CD14-positive monocyte (primary cell): Measurements from ENCODE around the gene CTU1. TPM values are rescaled to one million over a fixed set of nuclear protein-coding genes. Genes with fewer than 3 reads are reported as not detected.

Source experiments
- DNase-seq, 3 donors: peaks; one replicate each; pipeline ENCODE4 v3.0.0-alpha.2; 2011 to 2022
- H2AFZ ChIP-seq: 2 replicates; pipeline ENCODE4 v1.6.0; 2012; ENCODE audit warnings: mild to moderate bottlenecking, low read depth, low read length, inconsistent platforms; ENCODE audit not compliant: insufficient read depth, poor library complexity, severe bottlenecking
- H3K27ac ChIP-seq, 2 donors: 1 replicate in 1 of 2; 2 replicates in 1 of 2; pipeline ENCODE4 v1.5.1; 2012 to 2013; ENCODE audit warnings: low read length in 2 of 2, control low read depth in 1 of 2, inconsistent platforms in 1 of 2, low read depth in 1 of 2, mild to moderate bottlenecking in 1 of 2
- H3K27me3 ChIP-seq, 2 donors: one replicate each; pipeline versions ENCODE4 v1.6.0 to v1.6.1; 2011 to 2013; ENCODE audit warnings: low read length in 2 of 2; ENCODE audit not compliant: control insufficient read depth in 2 of 2, insufficient read depth in 2 of 2
- H3K36me3 ChIP-seq, 2 donors: replicated peaks in 1 of 2; 1 replicate in 1 of 2; 2 replicates in 1 of 2; pipeline versions ENCODE4 v1.5.1 to v1.6.1; 2012 to 2013; ENCODE audit warnings: low read length in 2 of 2, control low read depth in 1 of 2, inconsistent platforms in 1 of 2, mild to moderate bottlenecking in 1 of 2; ENCODE audit not compliant: insufficient read depth in 2 of 2, control insufficient read depth in 1 of 2
- H3K4me1 ChIP-seq, 2 donors: 1 replicate in 1 of 2; 2 replicates in 1 of 2; pipeline versions ENCODE4 v1.5.1 to v1.6.1; 2012 to 2013; ENCODE audit warnings: low read length in 2 of 2, control low read depth in 1 of 2, inconsistent platforms in 1 of 2, mild to moderate bottlenecking in 1 of 2, moderate library complexity in 1 of 2; ENCODE audit not compliant: insufficient read depth in 2 of 2, control insufficient read depth in 1 of 2
- H3K4me2 ChIP-seq: replicated peaks from 2 replicates; pipeline ENCODE3; 2012; ENCODE audit warnings: low read length, moderate library complexity, mild to moderate bottlenecking; ENCODE audit not compliant: poor library complexity, severe bottlenecking; ENCODE audit errors: extremely low read depth
- H3K4me3 ChIP-seq, 3 experiments: fragments of 200-600 bp in 1 of 3; sonication (generic) in 1 of 3; replicated peaks in 1 of 3; 1 replicate in 2 of 3; 2 replicates in 1 of 3; pipeline ENCODE4 v1.5.1; 2011 to 2013; ENCODE audit warnings: low read length in 3 of 3, mild to moderate bottlenecking in 3 of 3, control low read depth in 2 of 3, low read depth in 2 of 3, inconsistent platforms in 1 of 3, moderate library complexity in 1 of 3
- H3K79me2 ChIP-seq: 2 replicates; pipeline ENCODE4 v1.6.0; 2012; ENCODE audit warnings: mild to moderate bottlenecking, control low read depth, inconsistent platforms, low read length, moderate library complexity; ENCODE audit not compliant: insufficient read depth
- H3K9ac ChIP-seq: 2 replicates; pipeline ENCODE4 v1.6.0; 2017; ENCODE audit warnings: low read length, mild to moderate bottlenecking; ENCODE audit not compliant: insufficient read depth, poor library complexity, severe bottlenecking
- H3K9me3 ChIP-seq, 2 donors: replicated peaks in 1 of 2; 1 replicate in 1 of 2; 2 replicates in 1 of 2; pipeline versions ENCODE4 v1.5.1 to v1.6.1; 2012 to 2013; ENCODE audit warnings: low read length in 2 of 2, control low read depth in 1 of 2; ENCODE audit not compliant: control insufficient read depth in 1 of 2, insufficient read depth in 1 of 2
- H4K20me1 ChIP-seq: 2 replicates; pipeline ENCODE4 v1.6.0; 2012; ENCODE audit warnings: mild to moderate bottlenecking, low read length, control low read depth, moderate library complexity; ENCODE audit not compliant: insufficient read depth
- H3K27ac Mint-ChIP-seq, 7 donors: one replicate each; pipeline ENCODE4 v1.8.0; 2020; ENCODE audit warnings: mild to moderate bottlenecking in 7 of 7, mixed read lengths in 7 of 7, moderate library complexity in 6 of 7, inconsistent platforms in 2 of 7
- H3K27me3 Mint-ChIP-seq, 3 donors: one replicate each; pipeline ENCODE4 v1.8.0; 2021 to 2022; ENCODE audit warnings: low read depth in 3 of 3, mild to moderate bottlenecking in 3 of 3, mixed read lengths in 3 of 3, moderate library complexity in 3 of 3, inconsistent platforms in 1 of 3
- H3K36me3 Mint-ChIP-seq, 2 donors: one replicate each; pipeline ENCODE4 v1.8.0; 2020; ENCODE audit warnings: mixed read lengths in 2 of 2, inconsistent platforms in 1 of 2, mild to moderate bottlenecking in 1 of 2
- H3K4me1 Mint-ChIP-seq: one replicate; pipeline ENCODE4 v1.8.0; 2020; ENCODE audit warnings: mild to moderate bottlenecking, mixed read lengths
- H3K4me3 Mint-ChIP-seq, 2 donors: one replicate each; pipeline ENCODE4 v1.8.0; 2020; ENCODE audit warnings: mild to moderate bottlenecking in 2 of 2, mixed read lengths in 2 of 2, moderate library complexity in 1 of 2
- H3K9me3 Mint-ChIP-seq, 7 donors: one replicate each; pipeline ENCODE4 v1.8.0; 2020 to 2022; ENCODE audit warnings: mixed read lengths in 7 of 7, mild to moderate bottlenecking in 6 of 7, moderate library complexity in 6 of 7, inconsistent platforms in 2 of 7
- WGBS: methylation state at CpG from one replicate; pipeline ENCODE4 v1.1.5; 2013; ENCODE audit warnings: missing lambda C conversion rate; ENCODE audit not compliant: insufficient coverage; 5-methylcytosine and 5-hydroxymethylcytosine counted together
- intact Hi-C, 2 donors: fragments of 100-400 bp; cut with micrococcal nuclease; formaldehyde crosslinking; loops; one replicate each; pipeline versions ENCODE4 v1.15.0 to v1.15.1; 2023
- polyA plus RNA-seq, 3 donors: library from polyadenylated mRNA; depleted of rRNA in 1 of 3; unstranded in 2 of 3; stranded (reverse) in 1 of 3; fragments of 300-500 nt in 2 of 3; fragments of >200 nt in 1 of 3; fragmentation: Illumina TruSeq in 2 of 3; gene quantifications; 1 replicate in 2 of 3; 2 replicates in 1 of 3; pipeline ENCODE4 v1.2.3, GENCODE V29; 2012 to 2021
- TF ChIP-seq, protein P1 (sequence below): fragments of 200-600 bp; IDR thresholded peaks from one replicate; pipeline ENCODE4 v1.8.0; 2022; ENCODE audit warnings: antibody characterized with exemption, mild to moderate bottlenecking

The CTU1 gene
- polyA plus RNA-seq, 3 donors, result 0.75 to 3.0 (median 2.9) TPM

DNA sequence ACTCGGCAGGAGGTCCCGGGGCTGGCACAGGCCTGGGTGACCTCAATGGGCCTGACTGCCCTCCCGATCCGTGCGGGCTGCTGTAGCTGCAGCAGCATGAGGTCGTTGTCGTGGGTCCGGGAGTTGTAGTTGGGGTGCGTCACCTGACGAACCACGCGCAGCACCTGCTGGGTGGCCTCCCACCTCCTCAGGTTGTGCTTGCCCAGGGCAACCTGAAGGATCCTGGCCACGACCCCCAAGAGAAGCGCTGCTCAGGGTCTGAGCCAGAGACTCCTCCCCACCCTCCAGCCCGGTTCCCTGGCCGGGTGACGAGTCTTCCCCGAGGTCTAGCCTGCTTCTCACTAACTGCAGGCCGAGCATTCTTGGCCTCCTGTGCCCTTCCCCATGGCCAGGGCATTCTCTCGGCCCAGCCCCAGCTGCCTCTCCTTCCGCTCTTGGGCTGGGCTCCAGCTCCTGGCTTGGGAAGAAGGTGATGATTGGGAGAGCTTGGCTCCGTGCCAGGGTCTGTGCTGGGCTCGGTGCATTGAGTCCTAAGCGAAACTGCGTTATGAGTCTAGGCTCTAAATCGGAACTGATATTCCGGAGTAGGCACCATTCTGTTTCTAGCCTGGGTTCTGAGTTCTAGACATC is 28.6 kb downstream of the CTU1 start:
- no peaks in the 10 kb centered on the region for H3K4me1 ChIP-seq
- Mint-ChIP-seq H3K27ac (no peak overlapping the region), H3K36me3 (no peaks in the 10 kb centered on the region), H3K4me1 (no peaks in the 10 kb centered on the region), H3K4me3 (no peak overlapping the region), H3K27me3 (peaks cover 10 to 30% (median 21%) of the 10 kb centered on the region in 3 donors), H3K9me3 (peaks cover 0 to 3% (median under 1%) of the 10 kb centered on the region in 7 donors)
- intact Hi-C loops, result no loop called here
- no peaks in the 10 kb centered on the region for H3K9me3 ChIP-seq
- TF ChIP-seq, protein P1, sequence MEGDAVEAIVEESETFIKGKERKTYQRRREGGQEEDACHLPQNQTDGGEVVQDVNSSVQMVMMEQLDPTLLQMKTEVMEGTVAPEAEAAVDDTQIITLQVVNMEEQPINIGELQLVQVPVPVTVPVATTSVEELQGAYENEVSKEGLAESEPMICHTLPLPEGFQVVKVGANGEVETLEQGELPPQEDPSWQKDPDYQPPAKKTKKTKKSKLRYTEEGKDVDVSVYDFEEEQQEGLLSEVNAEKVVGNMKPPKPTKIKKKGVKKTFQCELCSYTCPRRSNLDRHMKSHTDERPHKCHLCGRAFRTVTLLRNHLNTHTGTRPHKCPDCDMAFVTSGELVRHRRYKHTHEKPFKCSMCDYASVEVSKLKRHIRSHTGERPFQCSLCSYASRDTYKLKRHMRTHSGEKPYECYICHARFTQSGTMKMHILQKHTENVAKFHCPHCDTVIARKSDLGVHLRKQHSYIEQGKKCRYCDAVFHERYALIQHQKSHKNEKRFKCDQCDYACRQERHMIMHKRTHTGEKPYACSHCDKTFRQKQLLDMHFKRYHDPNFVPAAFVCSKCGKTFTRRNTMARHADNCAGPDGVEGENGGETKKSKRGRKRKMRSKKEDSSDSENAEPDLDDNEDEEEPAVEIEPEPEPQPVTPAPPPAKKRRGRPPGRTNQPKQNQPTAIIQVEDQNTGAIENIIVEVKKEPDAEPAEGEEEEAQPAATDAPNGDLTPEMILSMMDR, result no peak
- WGBS, result 96% methylated on average over 24 of the region's 27 CpGs
- no peak overlapping the region for H2AFZ ChIP-seq
- H3K79me2 ChIP-seq, result no peaks in the 10 kb centered on the region
- H3K9ac ChIP-seq, result no peak overlapping the region
- no peak overlapping the region for H3K27ac ChIP-seq
- no peaks in the 10 kb centered on the region for H3K27me3 ChIP-seq
- H3K4me2 ChIP-seq, result no peak overlapping the region
- H3K36me3 ChIP-seq, result no peaks in the 10 kb centered on the region
- no peak for DNase-seq
- H4K20me1 ChIP-seq, result no peaks in the 10 kb centered on the region
- H3K4me3 ChIP-seq, result no peak overlapping the region

DNA sequence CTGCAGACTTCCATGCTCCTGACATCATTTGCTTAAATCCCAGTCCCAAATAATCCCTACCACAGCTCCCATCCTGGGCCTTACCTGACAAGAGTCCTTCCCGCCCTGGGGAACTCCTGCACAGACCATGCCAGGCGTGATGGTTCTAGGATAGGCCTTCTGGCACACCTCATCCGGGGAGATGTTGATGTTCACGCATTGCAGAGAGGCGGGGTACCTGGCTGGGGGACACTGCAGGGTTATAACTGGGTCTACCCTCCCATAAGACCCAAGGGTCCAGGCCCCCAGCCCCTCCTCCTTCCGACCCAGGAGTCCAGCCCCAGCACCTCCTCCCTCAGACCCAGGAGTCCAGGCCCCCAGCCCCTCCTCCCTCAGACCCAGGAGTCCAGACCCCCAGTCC is 29.5 kb downstream of the CTU1 start:
- no peaks in the 10 kb centered on the region for H3K4me1 Mint-ChIP-seq
- H3K4me3 Mint-ChIP-seq, result no peak overlapping the region
- Histone ChIP-seq H2AFZ (no peak overlapping the region), H3K4me3 (no peak overlapping the region), H3K9ac (no peak overlapping the region), H3K4me1 (no peaks in the 10 kb centered on the region), H3K4me2 (no peak overlapping the region), H3K27ac (no peak overlapping the region), H3K79me2 (no peaks in the 10 kb centered on the region), H3K27me3 (no peaks in the 10 kb centered on the region), H3K36me3 (no peaks in the 10 kb centered on the region), H3K9me3 (peaks cover 0 to 5% of the 10 kb centered on the region in 2 donors), H4K20me1 (no peaks in the 10 kb centered on the region)
- no peaks in the 10 kb centered on the region for H3K36me3 Mint-ChIP-seq
- TF ChIP-seq, protein P1, result no peak
- H3K27me3 Mint-ChIP-seq, result peaks cover 10 to 33% (median 20%) of the 10 kb centered on the region in 3 donors
- peaks cover 0 to 8% (median 4%) of the 10 kb centered on the region in 7 donors for H3K9me3 Mint-ChIP-seq
- H3K27ac Mint-ChIP-seq, result no peak overlapping the region
- 100% methylated on average over 1 of the region's 6 CpGs for WGBS
- intact Hi-C loops, result no loop called here
- DNase-seq, result no peak
